Measurements from ENCODE around the gene COMT. TPM values are rescaled to one million over a fixed set of nuclear protein-coding genes. Genes with fewer than 3 reads are reported as not detected.

Gene COMT
- total RNA-seq, 1 donor from 2014 or later: 240 TPM

DNA sequence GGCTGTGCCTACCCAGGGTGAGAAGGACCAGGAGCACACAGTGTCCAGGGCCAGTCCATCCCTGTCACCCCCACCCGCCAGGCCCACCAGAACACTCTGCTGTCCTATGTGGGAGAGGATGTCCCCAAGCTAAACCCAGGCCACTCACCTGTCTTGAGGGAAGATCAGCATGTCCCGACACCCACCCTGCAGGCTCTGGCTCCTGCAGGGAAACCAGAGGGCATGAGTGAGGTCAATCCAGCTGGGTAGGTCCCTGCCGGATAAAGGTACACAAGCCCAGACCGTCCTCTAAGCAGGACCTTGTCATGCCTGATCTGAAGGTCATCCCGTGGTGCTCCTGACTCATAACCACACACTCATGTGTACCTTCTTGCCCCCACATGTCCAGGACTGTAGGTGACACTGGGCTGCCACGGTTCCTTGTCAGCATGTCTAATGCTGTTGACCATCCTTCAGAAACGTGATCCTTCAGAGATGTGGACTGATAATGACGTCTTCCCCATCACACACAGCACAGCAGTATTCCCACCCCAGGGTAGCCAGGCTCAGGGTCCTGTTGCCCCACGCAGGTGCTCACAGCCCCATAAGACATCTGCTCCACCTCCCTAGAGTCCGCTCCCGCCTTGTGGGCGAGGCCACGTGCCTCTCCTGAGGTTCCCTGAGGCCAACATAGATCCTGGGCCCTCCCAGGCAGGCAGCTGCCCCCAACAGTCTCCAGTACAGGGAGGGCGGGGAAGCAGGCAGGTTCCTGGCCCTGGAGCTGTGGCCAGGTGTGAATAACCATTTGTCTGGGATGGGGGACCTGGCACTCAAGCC is 68.9 kb downstream of the COMT start:
- TF ChIP-seq POLR2AphosphoS5 (IDR thresholded peaks at IDR 0.05; ENCODE audit: insufficient read depth in 1 of 2, low read depth in 1 of 2) (no peak), POLR2A (IDR thresholded peaks at IDR 0.05) (no peak)
- TF ChIP-seq, protein P1, sequence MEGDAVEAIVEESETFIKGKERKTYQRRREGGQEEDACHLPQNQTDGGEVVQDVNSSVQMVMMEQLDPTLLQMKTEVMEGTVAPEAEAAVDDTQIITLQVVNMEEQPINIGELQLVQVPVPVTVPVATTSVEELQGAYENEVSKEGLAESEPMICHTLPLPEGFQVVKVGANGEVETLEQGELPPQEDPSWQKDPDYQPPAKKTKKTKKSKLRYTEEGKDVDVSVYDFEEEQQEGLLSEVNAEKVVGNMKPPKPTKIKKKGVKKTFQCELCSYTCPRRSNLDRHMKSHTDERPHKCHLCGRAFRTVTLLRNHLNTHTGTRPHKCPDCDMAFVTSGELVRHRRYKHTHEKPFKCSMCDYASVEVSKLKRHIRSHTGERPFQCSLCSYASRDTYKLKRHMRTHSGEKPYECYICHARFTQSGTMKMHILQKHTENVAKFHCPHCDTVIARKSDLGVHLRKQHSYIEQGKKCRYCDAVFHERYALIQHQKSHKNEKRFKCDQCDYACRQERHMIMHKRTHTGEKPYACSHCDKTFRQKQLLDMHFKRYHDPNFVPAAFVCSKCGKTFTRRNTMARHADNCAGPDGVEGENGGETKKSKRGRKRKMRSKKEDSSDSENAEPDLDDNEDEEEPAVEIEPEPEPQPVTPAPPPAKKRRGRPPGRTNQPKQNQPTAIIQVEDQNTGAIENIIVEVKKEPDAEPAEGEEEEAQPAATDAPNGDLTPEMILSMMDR (IDR thresholded peaks at IDR 0.05): no peak
- Histone ChIP-seq H3K36me3 (no peaks in the 10 kb centered on the region), H3K27me3 (no peaks in the 10 kb centered on the region), H3K4me3 (no peak overlapping the region), H3K4me1 (no peaks in the 10 kb centered on the region), H3K9me3 (no peaks in the 10 kb centered on the region), H3K27ac (no peak overlapping the region)
- DNase-seq (ENCODE audit: extremely low spot score in 2 of 2): no peak
- intact Hi-C loops (cut with DNase I): no loop called here

DNA sequence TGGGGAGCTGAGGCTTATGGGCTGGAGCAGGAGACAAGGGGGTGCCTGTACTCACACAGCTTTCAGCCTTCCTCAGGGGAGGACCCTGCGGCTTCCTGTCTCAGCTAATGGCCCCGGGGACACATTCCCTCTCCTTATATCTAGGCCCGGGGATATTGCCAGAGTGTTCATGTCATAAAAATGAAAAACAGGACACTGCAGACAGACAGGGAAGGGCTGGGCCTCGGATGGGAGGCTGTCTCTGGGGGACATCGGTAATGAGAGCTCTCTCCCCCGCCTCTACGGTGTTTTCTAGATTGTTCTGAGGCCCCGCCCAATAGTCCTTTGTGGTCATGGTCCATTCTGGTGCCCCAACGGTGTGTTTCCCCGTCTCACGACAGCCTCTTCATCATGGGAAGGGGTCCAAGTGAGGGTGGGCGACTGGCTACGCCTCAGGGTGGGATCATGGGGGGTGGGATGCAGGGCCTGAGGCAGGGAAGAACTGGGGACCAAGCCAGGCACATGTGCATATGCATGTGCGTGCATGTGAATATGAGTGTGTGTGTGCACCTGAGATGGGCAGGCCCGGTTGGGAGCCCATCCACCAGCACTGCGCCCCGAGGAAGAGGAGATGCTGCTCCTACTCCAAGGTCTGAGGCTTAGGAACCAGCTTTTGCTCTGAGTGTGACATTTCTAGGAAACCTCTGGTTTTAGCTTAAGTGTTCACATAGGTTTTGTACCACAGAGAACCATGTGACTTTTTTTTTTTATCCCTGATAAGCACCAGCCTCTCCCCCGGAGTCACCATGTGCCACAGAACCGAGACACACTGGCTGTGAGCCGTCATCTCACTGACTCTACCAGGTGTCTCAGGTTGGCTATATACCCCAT is 69.8 kb downstream of the COMT start:
- H3K27ac ChIP-seq: no peak overlapping the region
- DNase-seq (ENCODE audit: extremely low spot score in 2 of 2): no peak

DNA sequence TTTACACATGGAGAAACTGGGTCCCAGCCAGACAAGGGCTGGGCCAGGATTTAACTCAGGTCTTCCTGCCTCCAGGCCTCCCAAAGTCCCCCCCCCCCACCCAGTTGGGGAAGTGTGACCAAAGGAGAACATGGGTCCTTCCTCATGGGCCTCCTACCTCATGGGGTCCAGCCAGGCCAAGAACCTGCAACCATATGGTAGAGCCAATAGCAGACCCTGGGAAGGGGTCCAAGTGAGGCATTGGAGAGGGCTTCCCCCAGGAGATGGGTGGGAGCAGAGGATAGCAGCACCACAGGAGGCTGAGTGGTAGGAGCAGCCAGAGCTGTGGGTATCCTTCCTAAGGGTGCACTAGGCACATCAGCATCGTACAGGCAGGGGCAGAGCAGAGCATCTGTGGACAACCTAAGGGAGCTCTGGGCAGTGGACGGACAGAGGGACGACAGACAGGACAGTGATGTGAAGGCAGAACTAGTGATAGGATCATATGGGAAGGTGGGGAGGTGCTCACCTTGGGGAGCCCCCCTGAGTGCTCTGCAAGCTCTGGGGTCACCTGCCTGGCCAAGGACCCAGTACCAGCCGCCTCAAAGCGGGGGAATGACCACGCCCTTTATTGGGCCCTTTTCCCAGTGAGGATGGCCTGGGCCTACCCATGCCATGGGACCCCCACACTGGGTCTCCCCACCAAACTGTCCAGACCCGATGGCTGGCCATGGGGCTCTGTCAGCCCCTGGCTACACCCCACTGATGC is 70.6 kb downstream of the COMT start:
- H3K9me3 ChIP-seq: no peaks in the 10 kb centered on the region
- peaks cover 3% of the 10 kb centered on the region for H3K4me1 ChIP-seq
- no peaks in the 10 kb centered on the region for H3K36me3 ChIP-seq
- no peaks in the 10 kb centered on the region for H3K27me3 ChIP-seq
- no peak overlapping the region for H3K27ac ChIP-seq
- TF ChIP-seq POLR2A (IDR thresholded peaks at IDR 0.05): no peak
- no peak for TF ChIP-seq POLR2AphosphoS5 (IDR thresholded peaks at IDR 0.05; ENCODE audit: insufficient read depth in 1 of 2, low read depth in 1 of 2)
- TF ChIP-seq, protein P1 (IDR thresholded peaks at IDR 0.05): no peak
- no peak overlapping the region for H3K4me3 ChIP-seq
- intact Hi-C loops (cut with DNase I): loop anchor here (2.0 kb wide), 1 partner anchor 41 kb away; no protein-coding TSS in a partner anchor
- DNase-seq (ENCODE audit: extremely low spot score in 2 of 2): no peak

More for the DNA sequence above, 69.8 kb downstream of the COMT start:
- H3K4me3 ChIP-seq: no peak overlapping the region
- TF ChIP-seq POLR2AphosphoS5 (IDR thresholded peaks at IDR 0.05; ENCODE audit: insufficient read depth in 1 of 2, low read depth in 1 of 2): no peak
- TF ChIP-seq POLR2A (IDR thresholded peaks at IDR 0.05): no peak
- TF ChIP-seq, protein P1 (IDR thresholded peaks at IDR 0.05): no peak
- intact Hi-C loops (cut with DNase I): no loop called here
- H3K27me3 ChIP-seq: no peaks in the 10 kb centered on the region
- H3K4me1 ChIP-seq: no peaks in the 10 kb centered on the region
- no peaks in the 10 kb centered on the region for H3K9me3 ChIP-seq
- no peaks in the 10 kb centered on the region for H3K36me3 ChIP-seq

DNA sequence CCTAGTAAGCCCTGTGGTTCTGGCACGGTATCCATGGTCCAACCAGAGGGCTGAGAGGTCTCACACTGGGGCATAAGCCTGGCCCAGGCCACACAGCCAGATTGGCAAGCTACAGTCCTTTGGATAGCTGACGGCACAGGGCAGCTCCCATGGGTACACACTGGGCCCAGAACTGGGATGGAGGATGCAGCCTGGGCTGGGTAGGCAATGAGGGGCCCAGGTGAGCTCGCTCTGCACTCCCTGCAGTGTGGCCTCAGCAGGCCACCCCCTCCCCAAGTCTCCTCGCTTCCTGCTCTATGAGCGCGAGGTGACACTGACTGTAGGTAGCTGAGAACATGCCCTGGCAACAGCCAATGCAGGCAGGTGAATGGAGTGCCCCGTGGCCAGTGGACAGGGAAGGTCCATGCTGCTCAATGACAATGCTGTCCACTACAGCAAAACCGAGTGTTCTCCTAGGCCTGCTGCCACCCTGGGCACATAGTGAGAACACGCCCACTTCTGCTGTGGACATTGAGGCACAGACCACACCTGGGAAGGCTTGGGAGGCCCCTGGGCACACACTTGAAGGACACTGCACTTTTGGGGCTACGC is 71.3 kb downstream of the COMT start:
- Histone ChIP-seq H3K9me3 (no peaks in the 10 kb centered on the region), H3K4me3 (no peak overlapping the region), H3K27me3 (no peaks in the 10 kb centered on the region), H3K4me1 (peaks cover 6% of the 10 kb centered on the region), H3K36me3 (no peaks in the 10 kb centered on the region), H3K27ac (no peak overlapping the region)
- intact Hi-C loops (cut with DNase I): loop anchor here (2.0 kb wide), 1 partner anchor 42 kb away; no protein-coding TSS in a partner anchor
- TF ChIP-seq POLR2AphosphoS5 (IDR thresholded peaks at IDR 0.05; ENCODE audit: insufficient read depth in 1 of 2, low read depth in 1 of 2) (no peak), POLR2A (IDR thresholded peaks at IDR 0.05) (no peak)
- TF ChIP-seq, protein P1 (IDR thresholded peaks at IDR 0.05): no peak
- no peak for DNase-seq (ENCODE audit: extremely low spot score in 2 of 2)
